Measurements from ENCODE around the gene PRF1. TPM values are rescaled to one million over a fixed set of nuclear protein-coding genes. Genes with fewer than 3 reads are reported as not detected.
"Not testable (repeated sequence)": the region's sequence is repeated elsewhere in the genome, so short reads cannot be mapped to it uniquely, and the experiment has no call there.

The PRF1 gene
- total RNA-seq, 1 donor from 2014 or later, result 4.3 TPM

DNA sequence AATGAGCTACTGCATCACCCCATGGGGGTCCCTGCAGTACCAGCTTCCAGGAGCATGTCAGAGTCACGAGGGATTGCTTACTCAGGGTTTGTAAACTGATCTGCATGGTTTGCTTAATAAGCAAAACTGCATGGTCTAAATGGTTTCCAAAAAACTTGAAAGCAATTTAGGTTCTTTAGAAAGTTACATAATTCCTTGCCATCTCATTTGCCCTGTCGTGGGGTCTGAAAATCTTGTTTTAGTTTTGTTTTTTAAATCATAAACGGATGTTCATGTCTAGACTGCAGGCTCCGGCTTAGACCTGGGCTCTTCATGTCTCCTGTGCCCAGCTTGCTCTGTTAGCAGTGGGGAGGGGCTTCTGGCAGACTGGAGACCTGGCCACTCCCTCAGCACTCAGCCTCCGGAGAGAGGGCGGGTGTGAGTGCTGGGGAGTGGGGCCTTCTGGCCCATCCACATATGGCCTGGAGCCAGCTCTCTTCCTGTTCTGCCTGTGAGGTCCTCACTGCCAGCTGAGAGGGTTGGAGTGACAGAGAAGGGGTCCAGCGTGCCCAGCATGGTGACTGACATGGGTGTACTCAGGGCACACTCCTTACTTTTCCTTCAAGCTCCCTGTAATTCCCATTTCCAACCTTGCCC lies 17.5 kb downstream of the PRF1 start:
- intact Hi-C loops (cut with DNase I), result no loop called here
- DNase-seq (ENCODE audit: missing footprints) (no peak), ATAC-seq (no peak)

DNA sequence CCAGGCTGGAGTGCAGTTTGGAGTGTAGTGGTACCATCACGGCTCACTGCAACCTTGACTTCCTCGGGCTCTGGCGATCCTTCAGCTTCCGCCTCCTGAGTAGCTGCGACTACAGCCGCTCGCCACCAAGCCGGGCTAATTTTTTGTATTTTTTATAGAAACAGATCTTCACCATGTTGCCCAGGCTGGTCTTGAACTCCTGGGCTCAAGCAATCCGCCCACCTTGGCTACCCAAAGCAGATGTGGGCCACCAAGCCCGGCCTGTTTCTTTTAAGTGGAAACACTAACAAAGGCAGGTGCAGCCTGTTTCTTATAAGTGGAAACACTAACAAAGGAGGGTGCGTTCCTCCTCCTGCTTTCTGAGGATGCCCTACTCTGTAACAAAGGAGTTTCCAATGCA lies 18.2 kb downstream of the PRF1 start:
- intact Hi-C loops (cut with DNase I), result no loop called here
- DNase-seq (ENCODE audit: missing footprints) (peak; percentile 28), ATAC-seq (no peak)

DNA sequence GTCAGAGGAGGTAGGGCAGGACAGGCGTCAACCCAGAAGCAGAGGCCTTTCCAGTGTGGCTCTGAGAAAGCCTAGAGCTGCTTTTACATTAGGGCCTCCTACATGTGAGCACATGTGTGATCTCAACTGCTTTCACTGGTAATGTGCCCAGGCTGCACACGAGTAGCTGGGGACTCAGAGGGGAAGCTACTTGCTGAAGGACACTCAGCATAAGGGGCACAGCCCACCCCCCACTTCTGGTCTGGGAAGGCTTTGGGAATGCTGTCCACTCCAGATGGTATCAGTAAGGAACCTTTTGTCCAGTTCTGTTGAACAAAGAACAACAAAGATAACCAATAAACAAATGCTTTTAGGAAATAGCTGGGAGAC lies 18.9 kb downstream of the PRF1 start:
- intact Hi-C loops (cut with DNase I), result no loop called here
- ATAC-seq (no peak), DNase-seq (ENCODE audit: missing footprints) (peak; percentile 49)

DNA sequence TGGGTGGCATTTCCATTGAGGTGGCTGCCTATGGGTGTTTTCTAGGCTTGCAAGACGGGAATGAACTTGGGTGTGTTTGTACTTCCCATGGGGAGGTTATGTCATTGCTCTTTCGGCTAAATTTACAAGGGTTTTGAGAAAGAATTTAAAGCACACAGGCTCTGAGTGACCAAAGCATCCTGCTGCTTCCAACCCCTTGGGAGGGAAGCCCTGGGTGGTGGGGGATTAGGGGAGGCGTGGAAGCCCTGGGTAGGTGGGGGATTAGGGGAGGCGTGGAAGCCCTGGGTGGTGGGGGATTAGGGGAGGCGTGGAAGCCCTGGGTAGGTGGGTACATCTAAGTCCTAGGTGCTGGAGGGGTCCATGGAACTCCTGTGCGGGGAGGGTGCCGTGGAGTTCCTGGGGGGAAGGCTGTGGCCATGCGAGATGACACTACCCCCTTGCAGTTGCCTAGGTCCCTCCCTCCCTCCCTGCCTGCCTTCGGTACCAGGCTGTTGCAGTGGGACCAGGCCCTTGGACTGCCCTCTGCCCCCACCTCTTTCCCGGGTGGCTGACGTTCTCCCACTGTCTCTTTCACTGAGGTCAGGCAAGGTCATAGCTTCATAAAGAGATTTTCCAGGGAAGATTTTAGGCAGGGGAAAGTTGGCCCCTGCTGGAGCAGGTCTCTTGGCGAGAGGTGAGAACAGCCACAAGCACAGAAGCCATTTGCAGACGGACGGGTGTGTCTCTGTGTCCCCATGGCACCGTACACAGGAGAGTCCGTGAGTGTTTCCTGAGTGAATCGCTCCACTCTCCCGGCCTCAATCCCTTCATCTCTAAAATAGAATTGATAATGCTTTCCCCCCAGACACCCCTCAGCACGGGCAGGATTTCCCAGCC lies 19.5 kb downstream of the PRF1 start:
- DNase-seq (ENCODE audit: missing footprints) (peak; percentile 14), ATAC-seq (no peak)
- intact Hi-C loops (cut with DNase I), result no loop called here

DNA sequence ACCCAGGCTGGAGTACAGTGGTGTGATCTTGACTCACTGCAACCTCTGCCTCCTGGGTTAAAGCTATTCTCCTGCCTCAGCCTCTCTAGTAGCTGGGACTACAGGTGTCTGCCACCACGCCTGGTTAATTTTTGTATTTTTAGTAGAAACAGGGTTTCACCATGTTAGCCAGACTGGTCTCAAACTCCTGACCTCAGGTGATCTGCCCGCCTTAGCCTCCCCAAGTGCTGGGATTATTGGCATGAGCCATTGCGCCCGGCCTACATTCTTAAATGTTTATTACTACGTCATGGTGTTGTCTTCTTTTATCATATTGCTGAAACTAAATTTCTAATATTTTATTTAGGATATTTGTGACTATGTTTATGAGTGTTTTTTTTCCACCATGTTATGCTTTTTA lies 21.4 kb downstream of the PRF1 start:
- ATAC-seq; intact Hi-C loops (cut with DNase I): not testable (repeated sequence)
- DNase-seq (ENCODE audit: missing footprints), result peak; percentile 55

DNA sequence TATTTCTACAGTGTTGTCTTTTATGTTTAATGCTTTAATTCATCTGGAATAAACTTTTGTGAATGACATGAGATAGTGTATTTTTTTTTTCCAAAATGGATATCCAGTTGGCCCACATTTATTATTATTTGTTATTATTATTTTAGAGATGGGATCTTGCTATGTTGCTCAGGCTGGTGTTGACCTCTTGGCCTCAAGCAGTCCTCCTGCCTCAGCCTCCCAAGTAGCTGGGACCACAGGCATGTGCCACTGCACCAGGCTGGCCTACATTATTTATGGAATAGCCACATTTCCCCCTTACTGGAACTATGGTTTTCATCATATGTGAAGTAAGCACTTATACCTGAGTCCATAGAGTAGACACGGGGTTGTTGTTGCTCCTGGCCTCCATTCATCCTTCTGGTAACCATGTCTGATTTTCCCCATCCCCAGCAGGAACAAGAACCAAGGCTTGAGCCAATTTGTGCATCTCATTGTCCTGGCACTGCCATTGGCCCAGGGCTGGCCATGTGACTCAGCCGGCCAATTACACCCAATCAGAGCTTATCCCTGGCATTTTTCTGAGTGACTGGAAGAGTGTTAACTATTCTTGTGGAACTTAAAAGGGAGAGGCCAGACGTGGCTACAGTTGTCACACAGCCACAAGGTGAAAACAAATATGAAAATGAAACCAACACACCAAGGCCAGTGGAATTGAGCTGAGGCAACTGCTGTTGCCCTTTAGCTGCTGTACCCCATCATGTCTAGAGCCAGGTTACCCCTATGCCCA lies 23.1 kb downstream of the PRF1 start:
- no peak for ATAC-seq
- intact Hi-C loops (cut with DNase I), result no loop called here
- DNase-seq (ENCODE audit: missing footprints), result no peak

DNA sequence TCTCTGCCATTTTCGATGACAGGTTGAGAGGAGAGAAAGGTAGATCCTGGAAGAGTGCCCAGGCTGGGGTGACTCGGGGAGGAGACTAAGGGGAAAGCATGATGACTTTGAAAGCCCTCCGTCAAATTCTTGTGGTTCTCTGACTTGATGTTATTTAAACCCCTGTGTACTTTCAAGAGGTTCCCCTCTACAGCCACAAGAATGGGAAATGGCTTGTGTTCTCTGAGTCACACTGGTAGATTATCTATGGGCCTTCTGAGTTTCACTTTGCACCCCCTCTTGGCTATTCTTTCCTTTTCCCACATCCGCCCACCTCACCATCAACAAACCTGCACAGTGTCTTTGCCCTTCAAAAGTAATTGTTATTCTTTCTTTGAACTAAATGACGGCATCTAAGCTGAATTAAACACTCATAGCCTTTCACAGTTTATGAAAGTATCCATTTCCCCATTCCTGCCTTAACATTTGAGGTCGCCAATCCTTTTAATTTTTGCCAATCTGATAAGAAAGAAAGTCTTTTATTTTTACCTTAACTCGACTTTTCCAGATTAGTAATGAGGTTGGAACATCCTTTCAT lies 24.1 kb downstream of the PRF1 start:
- ATAC-seq (no peak), DNase-seq (ENCODE audit: missing footprints) (no peak)
- intact Hi-C loops (cut with DNase I), result no loop called here

DNA sequence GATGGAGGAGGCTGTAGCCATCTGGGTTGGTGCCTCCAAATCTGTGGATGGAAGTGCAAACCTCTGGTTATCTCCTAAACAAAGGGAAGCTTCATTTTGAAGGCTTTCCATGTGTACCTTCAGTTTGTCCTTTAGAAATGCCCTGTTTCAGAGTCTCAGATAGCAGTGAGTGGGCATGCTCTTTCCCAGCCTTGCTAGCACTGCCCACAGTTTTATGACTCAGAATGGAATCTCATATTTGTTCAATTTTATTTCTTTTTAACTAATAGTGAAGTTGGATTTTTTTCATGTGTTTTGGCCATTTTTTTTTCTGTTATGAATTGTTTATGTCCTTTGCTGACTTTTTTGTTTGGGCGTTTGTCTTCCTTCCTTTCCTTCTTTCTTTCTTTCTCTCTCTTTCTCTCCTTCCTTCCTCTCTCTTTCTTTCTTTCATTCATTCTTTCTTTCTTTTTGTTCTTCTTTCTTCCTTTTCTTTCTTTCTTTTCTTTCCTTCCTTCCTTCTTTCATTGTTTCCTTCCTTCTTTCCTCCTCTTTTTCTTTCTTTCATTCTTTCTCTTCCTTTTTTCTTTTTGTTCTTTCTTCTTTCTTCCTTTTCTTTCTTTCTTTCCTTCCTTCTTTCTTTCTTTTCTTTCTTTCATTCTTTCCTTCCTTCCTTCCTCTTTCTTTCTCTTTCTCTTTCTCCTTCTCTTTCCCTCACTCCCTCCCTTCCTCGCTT lies 25.6 kb downstream of the PRF1 start:
- DNase-seq (ENCODE audit: missing footprints) (no peak), ATAC-seq (no peak)
- intact Hi-C loops (cut with DNase I), result no loop called here

DNA sequence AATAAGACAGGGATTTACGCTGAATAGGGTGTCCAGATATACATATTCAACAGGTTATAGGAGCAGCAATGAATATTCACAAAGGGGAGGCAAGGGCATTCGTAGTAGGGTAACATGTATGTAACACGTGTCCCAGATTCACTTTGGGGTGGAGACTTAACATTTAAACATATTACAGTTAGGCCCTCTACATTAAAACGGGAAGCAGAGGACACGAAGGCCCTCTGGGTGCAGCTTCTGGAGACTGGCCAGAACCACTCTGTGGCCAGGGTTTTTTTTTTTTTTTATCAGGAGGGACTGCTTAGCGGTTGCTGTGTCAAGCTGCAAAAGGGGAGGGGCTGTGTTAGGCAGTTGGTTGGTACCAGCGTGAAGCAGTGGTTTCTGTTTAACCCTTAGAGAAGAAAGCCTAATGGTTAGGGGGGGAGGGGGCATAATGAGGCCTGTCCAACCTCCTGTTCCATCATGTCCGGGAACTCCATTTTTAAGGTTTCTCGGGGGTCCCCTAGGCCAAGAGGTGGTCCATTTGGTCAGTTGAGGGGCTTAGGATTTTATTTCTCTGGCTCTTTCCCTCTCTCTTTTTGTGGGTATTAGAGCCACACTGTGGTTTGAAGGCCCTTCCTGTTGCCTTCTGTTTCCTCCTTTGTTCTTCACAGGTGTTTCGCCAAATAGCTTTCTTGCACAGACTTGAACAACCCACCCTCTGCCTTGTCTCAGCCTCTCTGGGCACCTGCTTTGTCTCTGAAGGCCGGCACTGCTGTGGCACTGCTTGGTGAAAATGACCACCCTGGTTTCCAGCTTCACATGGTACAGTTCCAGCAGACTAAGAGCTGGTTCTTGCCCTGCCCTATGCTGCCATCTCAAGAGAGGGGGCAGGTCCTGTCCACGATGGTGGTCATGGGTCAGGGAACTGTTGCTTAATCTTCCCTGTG lies 26.4 kb downstream of the PRF1 start:
- intact Hi-C loops (cut with DNase I), result no loop called here
- ATAC-seq (peak; percentile 88), DNase-seq (ENCODE audit: missing footprints) (peak; percentile 70)

DNA sequence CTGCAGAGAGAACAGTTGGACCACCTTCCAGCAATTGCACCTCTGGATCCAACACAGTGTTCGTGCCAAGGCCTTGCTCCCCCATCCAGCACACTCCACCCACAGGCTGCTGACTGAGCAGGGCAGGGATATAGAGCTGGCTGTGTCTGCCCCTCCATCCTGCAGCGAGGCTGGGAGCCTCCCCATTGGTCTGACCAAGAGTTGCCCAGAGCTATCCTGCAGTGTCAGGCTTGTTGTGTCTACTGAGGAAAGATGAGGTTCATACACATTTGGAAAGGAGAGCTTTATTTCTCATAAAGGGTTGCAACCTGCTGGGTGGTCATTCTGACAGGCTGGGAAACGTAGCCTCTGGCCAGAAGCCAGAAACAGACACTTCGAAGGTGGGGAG lies 27.1 kb downstream of the PRF1 start:
- DNase-seq (ENCODE audit: missing footprints), result peak; percentile 59
- intact Hi-C loops (cut with DNase I), result no loop called here
- peak; percentile 60 for ATAC-seq

DNA sequence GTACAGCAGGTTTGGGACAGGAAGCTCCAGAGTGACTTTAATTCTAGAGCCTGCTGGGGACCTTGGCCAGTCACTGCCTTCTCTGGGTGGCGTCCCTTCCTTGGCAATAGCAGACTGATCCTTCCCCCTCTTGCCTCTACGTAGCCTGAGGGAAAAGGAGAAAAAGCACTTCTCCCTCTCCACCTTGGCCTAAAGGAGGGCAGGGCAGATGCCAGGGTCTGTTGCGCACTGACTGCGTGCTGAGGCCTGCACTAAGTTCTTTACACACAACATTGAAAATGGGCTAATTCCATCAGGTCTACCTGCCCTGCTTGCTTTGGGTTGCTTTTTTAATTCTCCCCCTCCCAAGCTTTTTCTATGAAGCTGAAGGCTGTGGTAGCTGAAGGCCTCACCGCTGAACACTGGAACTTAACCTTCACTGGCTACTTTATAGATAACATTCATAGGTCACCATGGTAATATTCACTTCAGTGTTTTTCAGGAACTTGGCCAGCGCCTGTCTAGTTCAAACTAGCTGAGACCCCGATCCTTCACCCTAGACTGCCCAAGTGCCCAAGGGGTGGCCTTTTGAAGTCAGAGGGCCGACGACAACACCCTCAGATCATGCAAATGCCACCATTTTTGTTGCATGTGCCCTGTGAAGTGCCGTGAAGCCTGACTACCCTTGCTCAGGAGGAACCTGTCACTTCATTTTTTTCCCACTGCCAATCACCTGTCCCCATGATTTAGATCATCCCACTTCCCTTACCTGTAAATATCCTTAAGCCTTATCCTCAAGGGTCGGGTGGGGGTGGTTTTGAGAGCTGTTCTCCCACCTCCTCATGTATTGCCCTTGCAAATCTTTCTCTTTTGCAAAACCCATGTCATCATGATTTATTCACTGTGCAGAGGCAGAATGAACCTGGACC lies 28.7 kb downstream of the PRF1 start:
- ATAC-seq, result no peak
- no peak for DNase-seq (ENCODE audit: missing footprints)
- intact Hi-C loops (cut with DNase I), result loop anchor here (5.0 kb wide), 1 partner anchor 98 kb away; the partner anchor contains the start of gene ADAMTS14

DNA sequence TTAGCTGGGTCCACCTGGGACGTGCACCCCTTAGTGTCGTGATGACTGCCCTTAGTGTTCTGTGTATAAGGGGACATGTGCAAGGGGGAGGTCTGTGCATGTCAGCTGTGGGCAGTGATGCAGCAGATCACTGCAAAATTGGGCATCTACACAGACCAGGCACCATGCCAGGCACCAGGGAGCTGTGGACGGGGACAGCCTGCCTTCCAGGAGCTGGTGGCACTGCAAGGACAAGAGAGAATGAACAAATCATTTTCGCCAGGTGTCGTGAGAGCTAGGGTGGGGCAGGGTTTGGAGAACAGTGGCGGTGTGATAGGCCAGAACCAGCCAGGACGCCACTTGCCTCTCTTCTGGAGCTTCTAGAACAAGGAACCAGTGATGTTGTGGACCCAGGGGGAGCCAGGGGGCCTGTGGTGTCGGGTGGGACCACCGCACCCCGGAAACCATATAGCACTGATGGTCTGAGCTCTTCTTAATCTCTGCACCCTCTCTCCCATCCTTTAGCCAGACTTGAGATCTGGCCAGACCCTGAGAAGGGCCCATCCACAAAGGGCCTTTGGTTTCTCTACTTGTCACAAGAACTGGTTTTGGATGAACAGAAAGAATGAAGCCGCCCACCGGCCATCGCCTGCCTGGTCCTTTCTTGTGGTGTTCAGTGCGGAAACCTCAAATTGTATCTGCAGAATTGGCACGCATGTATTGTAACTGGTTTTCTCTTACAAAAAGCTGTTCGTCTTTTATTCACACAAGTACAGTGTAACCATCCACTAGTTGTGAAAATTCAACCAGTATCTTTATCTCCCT lies 30.7 kb downstream of the PRF1 start:
- intact Hi-C loops (cut with DNase I), result loop anchor here (5.0 kb wide), 1 partner anchor 100 kb away; the partner anchor contains the start of gene ADAMTS14
- no peak for ATAC-seq
- peak; percentile 68 for DNase-seq (ENCODE audit: missing footprints)

DNA sequence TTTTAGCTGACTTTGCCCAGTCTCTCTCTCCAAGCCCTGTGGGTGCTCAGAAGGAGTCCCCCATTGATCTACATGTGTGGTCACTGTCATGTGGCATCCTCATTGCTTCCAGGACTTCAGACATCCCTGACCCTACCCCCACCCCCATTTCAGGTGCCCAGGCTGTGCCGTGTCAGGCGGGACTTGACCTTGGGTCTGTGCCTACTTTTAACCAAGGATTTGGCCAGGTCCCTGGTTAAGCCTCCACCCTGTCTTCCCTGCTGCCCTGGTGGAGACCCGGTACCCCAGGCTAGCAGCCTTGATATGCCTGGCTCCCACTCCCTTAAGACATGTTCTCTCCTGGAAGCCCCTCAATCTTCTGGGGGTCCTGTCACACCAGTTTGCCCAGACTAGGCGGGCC lies 31.3 kb downstream of the PRF1 start:
- DNase-seq (ENCODE audit: missing footprints), result no peak
- intact Hi-C loops (cut with DNase I), result loop anchor here (5.0 kb wide), 1 partner anchor 101 kb away; the partner anchor contains the start of gene ADAMTS14
- no peak for ATAC-seq

DNA sequence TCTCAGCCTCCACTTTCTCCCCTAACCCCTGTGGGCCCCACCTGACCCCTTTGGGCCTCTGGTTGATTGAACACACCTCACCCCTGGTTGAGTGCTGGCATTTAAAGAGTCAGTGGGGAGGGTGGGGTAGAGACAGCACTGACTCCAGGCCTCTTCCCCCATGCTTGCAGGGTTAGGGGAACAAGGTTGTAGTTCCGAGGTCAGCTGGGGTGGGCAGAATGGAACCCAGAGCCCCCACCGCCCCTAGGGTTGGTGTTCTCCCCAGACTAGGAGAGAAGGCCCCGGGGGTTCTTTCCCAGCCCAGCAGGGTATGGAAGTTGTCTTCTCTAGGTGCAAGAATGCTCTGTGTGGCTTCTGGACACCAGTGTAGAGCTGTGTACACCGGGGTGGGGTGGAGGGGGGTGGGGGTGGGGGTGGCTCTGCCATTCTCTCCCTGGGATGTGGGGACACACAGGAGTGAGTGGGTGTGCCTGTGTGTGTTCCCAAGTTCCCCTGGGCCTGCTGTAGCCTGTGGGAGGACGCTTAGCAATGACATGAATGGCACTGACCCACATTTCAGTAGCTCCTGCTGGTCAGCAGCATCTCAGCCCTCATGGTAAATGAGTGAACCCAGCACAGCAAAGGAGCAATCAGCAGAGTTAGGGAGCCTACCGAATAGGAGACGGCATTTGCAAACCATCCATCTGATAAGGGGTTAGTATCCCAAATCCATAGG lies 33.6 kb downstream of the PRF1 start:
- intact Hi-C loops (cut with DNase I), result no loop called here
- DNase-seq (ENCODE audit: missing footprints) (no peak), ATAC-seq (no peak)

DNA sequence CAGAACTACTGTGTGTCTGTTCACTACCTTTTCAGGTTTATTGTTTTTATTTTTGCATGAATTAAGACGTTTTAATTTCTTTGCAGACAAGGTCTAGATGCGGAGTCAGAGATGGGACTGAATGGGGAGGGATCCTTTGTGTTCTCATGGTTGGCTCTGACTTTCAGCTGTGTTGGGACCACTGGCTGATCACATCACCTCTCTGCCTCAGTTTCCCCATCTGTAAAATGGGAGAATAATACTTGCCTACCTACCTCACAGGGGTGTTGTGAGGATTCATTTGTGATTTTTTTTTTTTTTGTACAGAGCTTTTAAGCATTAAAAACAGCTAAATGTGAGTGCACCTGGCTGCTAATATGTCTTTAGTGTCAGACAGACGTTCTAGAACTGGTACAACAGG lies 34.4 kb downstream of the PRF1 start:
- ATAC-seq, result no peak
- DNase-seq (ENCODE audit: missing footprints), result no peak

More for the DNA sequence above, 34.4 kb downstream of the PRF1 start:
- intact Hi-C loops (cut with DNase I), result no loop called here

Data from Right ventricle myocardium inferior (tissue), 1 donor.